Dendritic cell treated with granulocyte-macrophage colony-stimulating factor and Interleukin-4, amounts not matched to agents 40 ng/mL and 50 ng/mL, for 4 days (primary cell): ENCODE data around the gene GJD3.

Experiments used
- H3K27ac Mint-ChIP-seq: one replicate; pipeline ENCODE4 v1.8.0; 2022; ENCODE audit warnings: mild to moderate bottlenecking, mixed read lengths
- H3K27me3 Mint-ChIP-seq: one replicate; pipeline ENCODE4 v1.8.0; 2022; ENCODE audit warnings: mild to moderate bottlenecking, mixed read lengths
- H3K36me3 Mint-ChIP-seq: one replicate; pipeline ENCODE4 v1.8.0; 2022; ENCODE audit warnings: low read depth, mixed read lengths
- H3K4me1 Mint-ChIP-seq: one replicate; pipeline ENCODE4 v1.8.0; 2022; ENCODE audit warnings: low read depth, mixed read lengths
- H3K4me3 Mint-ChIP-seq: one replicate; pipeline ENCODE4 v1.8.0; 2022; ENCODE audit warnings: mild to moderate bottlenecking, moderate library complexity, mixed read lengths
- H3K9me3 Mint-ChIP-seq: one replicate; pipeline ENCODE4 v1.8.0; 2022; ENCODE audit warnings: mixed read lengths
- intact Hi-C: fragments of 100-400 bp; cut with micrococcal nuclease; formaldehyde crosslinking; loops from one replicate; pipeline ENCODE4 v1.15.0; 2022

Gene GJD3

DNA sequence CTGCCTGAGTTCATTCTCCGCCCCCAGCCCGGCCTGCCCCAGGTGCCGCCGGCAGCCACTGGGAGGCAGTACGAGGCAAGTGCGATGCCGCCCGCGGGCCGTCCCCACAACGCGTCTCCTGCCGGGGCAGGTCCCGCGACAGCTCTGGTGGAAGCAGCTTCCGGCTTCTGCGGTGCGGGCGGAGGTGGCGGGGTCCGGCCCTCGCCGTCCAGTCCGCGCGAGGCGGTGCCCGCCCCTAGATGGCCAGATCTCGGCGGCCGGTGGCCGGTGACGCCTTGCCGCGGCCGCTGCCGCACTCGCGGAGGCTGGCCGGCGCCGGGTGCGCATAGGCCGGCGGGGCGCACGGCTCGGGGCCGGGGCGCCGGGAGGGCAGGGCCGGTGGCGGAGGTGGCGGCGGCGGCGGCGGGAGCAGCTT, 1.8 kb downstream of the GJD3 start:
- intact Hi-C loops: no loop called here
- no peak overlapping the region for H3K27ac Mint-ChIP-seq

GRCh38 chr17:40361925-40362695, 2.4 kb downstream of the GJD3 start:
- Mint-ChIP-seq H3K9me3 (no peaks in the 10 kb centered on the region), H3K36me3 (peaks cover 4% of the 10 kb centered on the region), H3K27me3 (peaks cover 45% of the 10 kb centered on the region), H3K4me3 (peak overlapping the region; percentile 65), H3K4me1 (peaks cover 33% of the 10 kb centered on the region), H3K27ac (no peak overlapping the region)
- intact Hi-C loops: no loop called here

More for the DNA sequence above, 1.8 kb downstream of the GJD3 start:
- Mint-ChIP-seq H3K9me3 (no peaks in the 10 kb centered on the region), H3K4me1 (peaks cover 29% of the 10 kb centered on the region), H3K27me3 (peaks cover 46% of the 10 kb centered on the region), H3K4me3 (peak overlapping the region; percentile 76), H3K36me3 (no peaks in the 10 kb centered on the region)

DNA sequence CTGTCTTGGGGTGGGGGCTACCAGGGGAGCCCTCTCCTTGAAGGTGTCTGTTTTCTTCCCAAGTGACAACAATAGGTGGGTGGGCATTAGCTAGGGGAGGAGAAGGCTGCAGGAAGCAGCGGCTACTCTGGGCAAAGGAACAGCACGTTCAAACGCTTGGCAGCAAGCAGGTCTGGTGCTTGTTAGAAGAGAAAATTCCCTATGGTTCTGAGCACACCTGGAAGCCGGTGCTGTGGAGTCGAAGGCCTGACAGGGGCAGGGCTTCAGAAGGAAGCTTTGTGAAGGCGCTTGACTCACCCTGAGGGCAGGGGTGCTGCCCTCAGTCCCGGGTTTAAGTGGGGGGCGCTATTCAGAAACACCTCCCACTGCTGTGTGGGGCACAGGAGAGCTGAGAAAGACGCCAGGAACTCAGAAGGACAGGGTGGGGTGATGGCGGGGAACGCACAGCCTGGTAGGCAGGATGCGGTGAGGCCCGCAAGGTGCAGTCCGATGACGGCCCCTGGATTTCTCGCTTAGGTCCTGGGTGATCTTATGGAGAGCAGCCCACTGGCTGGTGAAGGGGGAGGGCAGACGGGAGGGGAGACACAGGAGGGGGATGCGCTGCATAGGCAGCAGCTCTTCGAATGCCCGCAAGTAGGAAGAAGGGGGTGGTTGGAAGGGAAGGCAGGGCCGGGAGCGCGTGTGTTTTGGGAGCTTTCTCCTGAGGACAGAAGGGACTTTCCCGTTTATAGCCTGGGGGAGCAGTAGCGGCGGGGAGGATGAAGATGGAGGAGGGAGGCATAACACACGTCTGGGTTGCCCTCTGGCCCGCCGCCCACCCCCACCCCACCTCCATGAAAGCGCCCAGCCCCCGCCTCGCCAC, 3.2 kb downstream of the GJD3 start:
- Mint-ChIP-seq H3K4me1 (peaks cover 35% of the 10 kb centered on the region), H3K27me3 (peaks cover 45% of the 10 kb centered on the region), H3K27ac (no peak overlapping the region), H3K4me3 (no peak overlapping the region), H3K9me3 (no peaks in the 10 kb centered on the region), H3K36me3 (peaks cover 12% of the 10 kb centered on the region)
- intact Hi-C loops: no loop called here

GRCh38 chr17:40360091-40360490, 4.4 kb downstream of the GJD3 start:
- H3K27me3 Mint-ChIP-seq: peaks cover 44% of the 10 kb centered on the region
- no peak overlapping the region for H3K4me3 Mint-ChIP-seq
- H3K9me3 Mint-ChIP-seq: no peaks in the 10 kb centered on the region
- peaks cover 43% of the 10 kb centered on the region for H3K4me1 Mint-ChIP-seq
- intact Hi-C loops: no loop called here
- no peak overlapping the region for H3K27ac Mint-ChIP-seq
- H3K36me3 Mint-ChIP-seq: peaks cover 24% of the 10 kb centered on the region

DNA sequence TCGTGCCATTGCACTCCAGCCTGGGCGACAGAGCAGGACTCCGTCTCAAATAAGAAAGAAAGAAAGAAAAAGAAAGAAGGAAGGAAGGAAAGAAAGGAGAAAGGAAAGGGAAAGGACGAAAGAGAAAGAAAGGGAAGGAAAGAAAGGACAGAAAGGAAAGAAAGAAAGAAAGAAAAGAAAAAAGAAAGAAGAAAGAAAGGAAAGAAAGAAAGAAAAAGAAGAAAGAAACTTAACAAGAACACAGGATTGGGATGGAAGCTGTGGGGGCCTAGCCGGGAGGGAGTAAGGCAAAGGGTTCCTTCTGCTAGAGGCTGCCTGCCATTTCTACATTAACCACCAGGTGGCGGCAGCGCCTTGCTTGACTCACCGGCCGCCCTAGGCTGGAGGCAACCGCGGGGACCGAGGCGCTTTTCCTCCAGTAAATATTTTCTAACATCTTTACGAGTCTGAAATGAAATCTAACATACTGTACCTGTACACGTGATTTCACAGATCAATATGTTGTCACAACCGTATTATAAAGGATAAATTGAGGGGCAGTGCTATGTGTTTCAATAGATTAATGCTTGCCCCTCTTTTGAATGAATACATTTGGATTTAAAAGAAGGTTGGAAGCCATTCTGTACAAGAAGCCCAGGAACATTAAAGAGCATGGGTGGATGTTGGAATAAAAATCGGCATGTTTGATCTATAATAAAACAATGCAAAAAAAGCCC, 6.1 kb downstream of the GJD3 start:
- Mint-ChIP-seq H3K4me3 (peak overlapping the region; percentile 48), H3K27ac (peak overlapping the region; percentile 7), H3K36me3 (peaks cover 41% of the 10 kb centered on the region), H3K27me3 (peaks cover 29% of the 10 kb centered on the region), H3K4me1 (peaks cover 43% of the 10 kb centered on the region), H3K9me3 (no peaks in the 10 kb centered on the region)
- intact Hi-C loops: loop anchor here (1.0 kb wide), 2 partner anchors 57 to 175 kb away; no protein-coding TSS in a partner anchor

DNA sequence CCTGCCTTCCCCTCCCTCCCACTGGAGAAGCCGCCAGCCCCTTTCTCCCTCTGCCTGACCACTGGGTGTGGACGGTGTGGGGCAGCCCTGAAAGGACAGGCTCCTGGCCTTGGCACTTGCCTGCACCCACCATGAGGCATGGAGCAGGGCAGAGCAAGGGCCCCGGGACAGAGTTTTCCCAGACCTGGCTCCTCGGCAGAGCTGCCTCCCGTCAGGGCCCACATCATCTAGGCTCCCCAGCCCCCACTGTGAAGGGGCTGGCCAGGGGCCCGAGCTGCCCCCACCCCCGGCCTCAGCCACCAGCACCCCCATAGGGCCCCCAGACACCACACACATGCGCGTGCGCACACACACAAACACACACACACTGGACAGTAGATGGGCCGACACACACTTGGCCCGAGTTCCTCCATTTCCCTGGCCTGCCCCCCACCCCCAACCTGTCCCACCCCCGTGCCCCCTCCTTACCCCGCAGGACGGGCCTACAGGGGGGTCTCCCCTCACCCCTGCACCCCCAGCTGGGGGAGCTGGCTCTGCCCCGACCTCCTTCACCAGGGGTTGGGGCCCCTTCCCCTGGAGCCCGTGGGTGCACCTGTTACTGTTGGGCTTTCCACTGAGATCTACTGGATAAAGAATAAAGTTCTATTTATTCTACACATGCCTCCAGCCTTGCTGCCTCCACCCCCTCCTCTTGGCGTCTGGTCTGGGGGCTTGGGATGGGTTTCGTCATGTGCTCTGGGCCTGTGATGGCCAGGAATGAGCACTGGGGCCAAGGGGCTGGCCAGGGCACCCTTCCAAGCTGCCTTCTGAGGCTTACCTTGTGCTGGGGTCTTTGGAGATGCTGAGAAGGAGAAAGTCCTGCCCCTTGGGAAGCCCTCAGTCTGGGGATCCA, 7.3 kb downstream of the GJD3 start:
- Mint-ChIP-seq H3K9me3 (no peaks in the 10 kb centered on the region), H3K27ac (no peak overlapping the region), H3K27me3 (peaks cover 20% of the 10 kb centered on the region), H3K4me3 (no peak overlapping the region), H3K4me1 (peaks cover 48% of the 10 kb centered on the region), H3K36me3 (peaks cover 53% of the 10 kb centered on the region)
- intact Hi-C loops: no loop called here

DNA sequence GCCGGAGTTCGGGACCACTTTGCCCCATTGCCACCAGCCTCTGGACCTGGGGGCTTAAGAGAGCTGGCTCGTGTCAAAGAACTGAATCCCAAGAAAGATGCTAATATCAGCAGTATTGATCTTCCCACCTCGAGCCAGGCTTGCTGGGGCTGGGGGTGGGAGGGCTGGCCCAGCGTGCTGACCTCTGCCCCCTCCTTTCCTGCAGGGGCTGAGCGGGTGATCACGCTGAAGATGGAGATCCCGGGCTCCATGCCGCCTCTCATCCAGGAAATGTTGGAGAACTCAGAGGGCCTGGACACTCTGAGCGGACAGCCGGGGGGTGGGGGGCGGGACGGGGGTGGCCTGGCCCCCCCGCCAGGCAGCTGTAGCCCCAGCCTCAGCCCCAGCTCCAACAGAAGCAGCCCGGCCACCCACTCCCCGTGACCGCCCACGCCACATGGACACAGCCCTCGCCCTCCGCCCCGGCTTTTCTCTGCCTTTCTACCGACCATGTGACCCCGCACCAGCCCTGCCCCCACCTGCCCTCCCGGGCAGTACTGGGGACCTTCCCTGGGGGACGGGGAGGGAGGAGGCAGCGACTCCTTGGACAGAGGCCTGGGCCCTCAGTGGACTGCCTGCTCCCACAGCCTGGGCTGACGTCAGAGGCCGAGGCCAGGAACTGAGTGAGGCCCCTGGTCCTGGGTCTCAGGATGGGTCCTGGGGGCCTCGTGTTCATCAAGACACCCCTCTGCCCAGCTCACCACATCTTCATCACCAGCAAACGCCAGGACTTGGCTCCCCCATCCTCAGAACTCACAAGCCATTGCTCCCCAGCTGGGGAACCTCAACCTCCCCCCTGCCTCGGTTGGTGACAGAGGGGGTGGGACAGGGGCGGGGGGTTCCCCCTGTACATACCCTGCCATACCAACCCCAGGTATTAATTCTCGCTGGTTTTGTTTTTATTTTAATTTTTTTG, 8.5 kb downstream of the GJD3 start:
- Mint-ChIP-seq H3K27me3 (peaks cover 9% of the 10 kb centered on the region), H3K9me3 (no peaks in the 10 kb centered on the region), H3K4me1 (peaks cover 59% of the 10 kb centered on the region), H3K4me3 (no peak overlapping the region), H3K27ac (no peak overlapping the region), H3K36me3 (peaks cover 65% of the 10 kb centered on the region)
- intact Hi-C loops: loop anchor here (1.0 kb wide), 1 partner anchor 53 kb away; no protein-coding TSS in a partner anchor

- no peak overlapping the region for H3K27ac Mint-ChIP-seq
- peaks cover 66% of the 10 kb centered on the region for H3K4me1 Mint-ChIP-seq
- peaks cover 4% of the 10 kb centered on the region for H3K27me3 Mint-ChIP-seq
- H3K36me3 Mint-ChIP-seq: peaks cover 73% of the 10 kb centered on the region
- H3K4me3 Mint-ChIP-seq: no peak overlapping the region
- intact Hi-C loops: loop anchor here (1.0 kb wide), 1 partner anchor 52 kb away; no protein-coding TSS in a partner anchor
- no peaks in the 10 kb centered on the region for H3K9me3 Mint-ChIP-seq
Measured at GRCh38 chr17:40355123-40355803, 9.3 kb downstream of the GJD3 start.

GRCh38 chr17:40354221-40355122, 10.1 kb downstream of the GJD3 start:
- Mint-ChIP-seq H3K27ac (no peak overlapping the region), H3K4me1 (peaks cover 74% of the 10 kb centered on the region)
- intact Hi-C loops: loop anchor here (1.0 kb wide), 1 partner anchor 51 kb away; no protein-coding TSS in a partner anchor

GRCh38 chr17:40352779-40353394, 11.7 kb downstream of the GJD3 start:
- intact Hi-C loops: no loop called here
- H3K4me3 Mint-ChIP-seq: no peak overlapping the region
- H3K4me1 Mint-ChIP-seq: peaks cover 83% of the 10 kb centered on the region
- no peaks in the 10 kb centered on the region for H3K9me3 Mint-ChIP-seq
- no peaks in the 10 kb centered on the region for H3K27me3 Mint-ChIP-seq
- peaks cover 96% of the 10 kb centered on the region for H3K36me3 Mint-ChIP-seq
- no peak overlapping the region for H3K27ac Mint-ChIP-seq

More at GRCh38 chr17:40354221-40355122, 10.1 kb downstream of the GJD3 start:
- Mint-ChIP-seq H3K9me3 (no peaks in the 10 kb centered on the region), H3K27me3 (no peaks in the 10 kb centered on the region), H3K4me3 (no peak overlapping the region), H3K36me3 (peaks cover 81% of the 10 kb centered on the region)
